Keratinocyte (primary cell): ENCODE data around the gene ZNF423. TPM values are rescaled to one million over a fixed set of nuclear protein-coding genes. Genes with fewer than 3 reads are reported as not detected.

Experiments
- DNase-seq: peaks from one replicate; pipeline ENCODE4 v3.0.0-alpha.2; 2011; ENCODE audit warnings: low read depth, missing footprints, low spot score
- FAIRE-seq: peaks from 2 replicates; lab custom pipeline; 2011; peaks lifted over from hg19 to GRCh38; lab: Jason Lieb, UNC
- H2AFZ ChIP-seq: 2 replicates; pipeline ENCODE4 v1.6.0; 2012; ENCODE audit warnings: low read length, control low read depth, inconsistent platforms; ENCODE audit not compliant: control insufficient read depth
- H3K27ac ChIP-seq: 2 replicates; pipeline ENCODE4 v1.5.1; 2011; ENCODE audit warnings: low read length; ENCODE audit not compliant: control insufficient read depth, insufficient read depth
- H3K27me3 ChIP-seq: 3 replicates; pipeline ENCODE4 v1.6.0; 2011; ENCODE audit warnings: low read length; ENCODE audit not compliant: control insufficient read depth, insufficient read depth; ENCODE audit errors: extremely low read depth
- H3K36me3 ChIP-seq, 2 experiments: 2 replicates in 1 of 2; 3 replicates in 1 of 2; pipeline ENCODE4 v1.5.1; 2011; ENCODE audit warnings: low read length in 2 of 2, mild to moderate bottlenecking in 1 of 2; ENCODE audit not compliant: control insufficient read depth in 2 of 2, insufficient read depth in 2 of 2; ENCODE audit errors: extremely low read depth in 1 of 2
- H3K4me1 ChIP-seq: 3 replicates; pipeline ENCODE4 v1.5.1; 2011; ENCODE audit warnings: low read length; ENCODE audit not compliant: control insufficient read depth, insufficient read depth; ENCODE audit errors: extremely low read depth
- H3K4me2 ChIP-seq: 3 replicates; pipeline ENCODE4 v1.6.0; 2011; ENCODE audit warnings: low read depth, low read length; ENCODE audit not compliant: control insufficient read depth, insufficient read depth; ENCODE audit errors: extremely low read depth
- H3K4me3 ChIP-seq, 3 experiments: fragments of 200-600 bp in 1 of 3; sonication (generic) in 1 of 3; 2 replicates in 2 of 3; 3 replicates in 1 of 3; pipeline ENCODE4 v1.5.1; 2011 to 2016; ENCODE audit warnings: low read length in 3 of 3, mild to moderate bottlenecking in 3 of 3, control low read depth in 2 of 3, inconsistent platforms in 1 of 3, low read depth in 1 of 3, mixed read lengths in 1 of 3, mixed run types in 1 of 3, moderate library complexity in 1 of 3; ENCODE audit not compliant: control insufficient read depth in 2 of 3, insufficient read depth in 2 of 3; ENCODE audit errors: extremely low read depth in 1 of 3
- H3K79me2 ChIP-seq: 2 replicates; pipeline ENCODE4 v1.6.0; 2012; ENCODE audit warnings: low read length; ENCODE audit not compliant: control insufficient read depth, insufficient read depth
- H3K9ac ChIP-seq: 3 replicates; pipeline ENCODE4 v1.6.0; 2011; ENCODE audit warnings: low read length; ENCODE audit not compliant: control insufficient read depth, insufficient read depth; ENCODE audit errors: extremely low read depth
- H3K9me1 ChIP-seq: 3 replicates; pipeline ENCODE4 v1.6.0; 2011; ENCODE audit warnings: low read length; ENCODE audit not compliant: control insufficient read depth, insufficient read depth; ENCODE audit errors: extremely low read depth
- H3K9me3 ChIP-seq: 2 replicates; pipeline ENCODE4 v1.5.1; 2012; ENCODE audit warnings: low read depth, low read length; ENCODE audit not compliant: control insufficient read depth
- H4K20me1 ChIP-seq: 3 replicates; pipeline ENCODE4 v1.6.0; 2011; ENCODE audit warnings: low read length; ENCODE audit not compliant: control insufficient read depth, insufficient read depth; ENCODE audit errors: extremely low read depth
- CTCF ChIP-seq, 3 experiments: IDR thresholded peaks in 1 of 3; conservative IDR thresholded peaks in 1 of 3; optimal IDR thresholded peaks in 1 of 3; 2 replicates in 2 of 3; 3 replicates in 1 of 3; pipeline versions ENCODE3 to v1.5.1; 2011; ENCODE audit warnings: low read length in 3 of 3, mild to moderate bottlenecking in 3 of 3, moderate library complexity in 2 of 3, control low read depth in 1 of 3, inconsistent platforms in 1 of 3; ENCODE audit not compliant: insufficient read depth in 2 of 3; ENCODE audit errors: extremely low read depth in 1 of 3
- EZH2 ChIP-seq: IDR thresholded peaks from one replicate; pipeline ENCODE4 v1.6.1; 2012; ENCODE audit warnings: inconsistent platforms, mild to moderate bottlenecking, low read length, moderate library complexity
- dilution Hi-C: fragments of 300-500 bp; cut with MboI; formaldehyde crosslinking; loops from one replicate; pipeline ENCODE4 v1.7.0; 2020; ENCODE audit warnings: low sequenced_read_pairs; ENCODE audit not compliant: extremely low pct_ligation_motif_present
- polyA plus RNA-seq, 5 experiments: library from polyadenylated mRNA; depleted of rRNA in 3 of 5; stranded (reverse) in 3 of 5; stranded (forward) in 1 of 5; unstranded in 1 of 5; fragments of >200 nt; gene quantifications; 1 replicate in 1 of 5; 2 replicates in 3 of 5; 3 replicates in 1 of 5; pipeline versions ENCODE4 v1.2.1 to v1.2.3, GENCODE V29; 2011 to 2012; ENCODE audit warnings: missing spikeins in 2 of 5, low read depth in 1 of 5, low replicate concordance in 1 of 5

ZNF423 gene
- polyA plus RNA-seq, 1 donor (not counting 4 experiments of a cell fraction or from before 2014, with no cell fraction given): 0.05 TPM

GRCh38 chr16:49556606-49557446 lies 299.1 kb downstream of the ZNF423 start:
- no peaks in the 10 kb centered on the region for H3K9me3 ChIP-seq
- H3K4me2 ChIP-seq: no peak overlapping the region
- H3K9me1 ChIP-seq: no peaks in the 10 kb centered on the region
- no peak overlapping the region for H3K27ac ChIP-seq
- no peak for DNase-seq
- no peak overlapping the region for H2AFZ ChIP-seq
- TF ChIP-seq CTCF (optimal IDR thresholded peaks at IDR 0.05 in 1 of 3, IDR thresholded peaks at IDR 0.05 in 1 of 3, conservative IDR thresholded peaks at IDR 0.05 in 1 of 3; ENCODE audit: extremely low read depth in 1 of 3, insufficient read depth in 2 of 3, low read length in 3 of 3) (no peak), EZH2 (no peak)
- H4K20me1 ChIP-seq: no peaks in the 10 kb centered on the region
- FAIRE-seq: no peak
- H3K4me1 ChIP-seq: no peaks in the 10 kb centered on the region
- H3K27me3 ChIP-seq: no peaks in the 10 kb centered on the region
- H3K79me2 ChIP-seq: no peaks in the 10 kb centered on the region
- dilution Hi-C loops: no loop called here
- H3K9ac ChIP-seq: no peak overlapping the region
- no peaks in the 10 kb centered on the region for H3K36me3 ChIP-seq
- H3K4me3 ChIP-seq: no peak overlapping the region

GRCh38 chr16:49556249-49556605 lies 299.7 kb downstream of the ZNF423 start:
- H3K4me2 ChIP-seq: no peak overlapping the region
- H3K9me3 ChIP-seq: no peaks in the 10 kb centered on the region
- no peak for DNase-seq
- no peaks in the 10 kb centered on the region for H3K36me3 ChIP-seq
- no peaks in the 10 kb centered on the region for H3K27me3 ChIP-seq
- no peak overlapping the region for H3K9ac ChIP-seq
- FAIRE-seq: no peak
- no peak overlapping the region for H3K27ac ChIP-seq
- H4K20me1 ChIP-seq: no peaks in the 10 kb centered on the region
- H3K4me1 ChIP-seq: no peaks in the 10 kb centered on the region
- no peaks in the 10 kb centered on the region for H3K79me2 ChIP-seq
- no peak overlapping the region for H2AFZ ChIP-seq
- dilution Hi-C loops: no loop called here
- TF ChIP-seq CTCF (optimal IDR thresholded peaks at IDR 0.05 in 1 of 3, IDR thresholded peaks at IDR 0.05 in 1 of 3, conservative IDR thresholded peaks at IDR 0.05 in 1 of 3; ENCODE audit: extremely low read depth in 1 of 3, insufficient read depth in 2 of 3, low read length in 3 of 3) (no peak), EZH2 (no peak)
- H3K4me3 ChIP-seq: no peak overlapping the region
- H3K9me1 ChIP-seq: no peaks in the 10 kb centered on the region
